Measurements from ENCODE around the gene COL4A2.

- TF ChIP-seq EZH2phosphoT487 (IDR thresholded peaks at IDR 0.05; ENCODE audit: insufficient read depth, low read depth) (no peak), EZH2 (IDR thresholded peaks at IDR 0.05; ENCODE audit: insufficient read depth, poor library complexity, severe bottlenecking) (no peak)
These were observed 127.5 kb downstream of the COL4A2 start for GRCh38 chr13:110434629-110435028.
